Caco-2 (cell line): ENCODE data around the gene ZNF202. TPM values are rescaled to one million over a fixed set of nuclear protein-coding genes. Genes with fewer than 3 reads are reported as not detected.

Experiments
- BruUV-seq: library from RNA; stranded (reverse); fragments of 400-500 nt; replicated peaks from 2 replicates; lab custom pipeline; 2021; lab: Mats Ljungman, UMichigan
- CTCF ChIA-PET: fragments of 300-600 bp; sonication (Branson Sonifier 250); formaldehyde crosslinking; loops from one replicate; lab custom pipeline; 2022; ENCODE audit warnings: antibody characterized with exemption; lab: Charles Lee
- POLR2A ChIA-PET: fragments of 300-600 bp; sonication (Branson Sonifier 250); formaldehyde crosslinking; loops from one replicate; lab custom pipeline; 2022; ENCODE audit warnings: antibody characterized with exemption; lab: Charles Lee
- DNase-seq, 2 experiments: peaks; one replicate each; pipeline versions ENCODE4 v3.0.0 to v3.0.0-alpha.2; 2020 to 2022
- H3K27me3 ChIP-seq: replicated peaks from 2 replicates; pipeline ENCODE4 v1.6.0; 2011; ENCODE audit warnings: low read length; ENCODE audit not compliant: control insufficient read depth, insufficient read depth
- H3K36me3 ChIP-seq: 2 replicates; pipeline ENCODE4 v1.5.1; 2011; ENCODE audit warnings: low read length; ENCODE audit not compliant: control insufficient read depth, insufficient read depth
- H3K4me1 ChIP-seq: fragments of 250-450 bp; sonication (Bioruptor Pico); 2 replicates; pipeline ENCODE4 v1.5.1; 2020; ENCODE audit warnings: mild to moderate bottlenecking
- H3K4me3 ChIP-seq: 2 replicates; pipeline ENCODE4 v1.5.1; 2011; ENCODE audit warnings: low read depth, mild to moderate bottlenecking, control low read depth, low read length
- H3K9me3 ChIP-seq: fragments of 250-450 bp; sonication (Bioruptor Pico); 2 replicates; pipeline ENCODE4 v1.5.1; 2020; ENCODE audit warnings: mild to moderate bottlenecking, moderate library complexity
- H3K27ac Mint-ChIP-seq: one replicate; pipeline ENCODE4 v1.8.0; 2022; ENCODE audit warnings: mixed read lengths; ENCODE audit not compliant: unreplicated experiment
- H3K27me3 Mint-ChIP-seq: one replicate; pipeline ENCODE4 v1.8.0; 2022; ENCODE audit warnings: mixed read lengths; ENCODE audit not compliant: insufficient read depth, unreplicated experiment
- H3K36me3 Mint-ChIP-seq: one replicate; pipeline ENCODE4 v1.8.0; 2022; ENCODE audit warnings: mild to moderate bottlenecking, mixed read lengths; ENCODE audit not compliant: insufficient read depth, unreplicated experiment
- H3K4me1 Mint-ChIP-seq: one replicate; pipeline ENCODE4 v1.8.0; 2022; ENCODE audit warnings: low read depth, mixed read lengths; ENCODE audit not compliant: unreplicated experiment
- H3K4me3 Mint-ChIP-seq: one replicate; pipeline ENCODE4 v1.8.0; 2022; ENCODE audit warnings: mild to moderate bottlenecking, moderate library complexity, mixed read lengths; ENCODE audit not compliant: unreplicated experiment
- H3K9me3 Mint-ChIP-seq: one replicate; pipeline ENCODE4 v1.8.0; 2022; ENCODE audit warnings: mixed read lengths; ENCODE audit not compliant: unreplicated experiment
- intact Hi-C: fragments of 100-400 bp; cut with micrococcal nuclease; formaldehyde crosslinking; loops from one replicate; pipeline ENCODE4 v1.10.0; 2022; ENCODE audit not compliant: unreplicated experiment
- total RNA-seq: library from RNA; stranded (reverse); gene quantifications from 2 replicates; pipeline ENCODE4 v1.2.3, GENCODE V29; 2022
- TF ChIP-seq, protein P1 (sequence below), 2 experiments: fragments of 200-600 bp in 1 of 2; IDR thresholded peaks; 1 replicate in 1 of 2; 2 replicates in 1 of 2; pipeline versions ENCODE4 v1.5.1 to v1.8.0; 2011 to 2022; ENCODE audit warnings: antibody characterized with exemption in 1 of 2, control low read depth in 1 of 2, inconsistent platforms in 1 of 2, low read depth in 1 of 2, low read length in 1 of 2, mild to moderate bottlenecking in 1 of 2, moderate library complexity in 1 of 2; ENCODE audit not compliant: insufficient read depth in 1 of 2, severe bottlenecking in 1 of 2, unreplicated experiment in 1 of 2

Gene ZNF202
- total RNA-seq, 1 experiment from 2014 or later = 25.5 TPM

DNA sequence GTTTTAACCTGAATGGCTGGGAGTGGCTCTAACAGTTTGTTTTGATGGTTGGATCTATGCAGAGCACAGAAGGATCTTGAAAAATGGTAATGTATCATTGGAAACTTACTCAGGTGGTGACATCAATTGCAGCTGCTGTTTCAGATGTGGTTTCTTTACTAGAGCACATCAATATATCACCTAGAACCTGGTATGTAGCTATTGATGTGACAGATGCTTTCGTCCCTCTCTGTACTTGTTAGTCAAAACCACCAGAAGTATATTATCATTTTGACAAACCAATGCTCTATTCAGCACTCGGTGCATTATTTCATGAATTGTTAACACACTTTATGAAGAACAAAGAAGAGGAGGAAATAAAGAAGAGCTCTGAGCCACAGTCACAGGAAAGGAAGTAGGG, 60.4 kb downstream of the ZNF202 start:
- H3K27ac Mint-ChIP-seq = no peak overlapping the region
- no peak for DNase-seq
- peaks cover 1% of the 10 kb centered on the region; the same call in 1 of the 2 replicates for H3K27me3 ChIP-seq
- ChIA-PET POLR2A (no interaction called here), CTCF (interaction anchor here (0.6 kb wide), 1 partner anchor 52 kb away, joined by 5 read pairs; no protein-coding TSS in a partner anchor)
- H3K9me3 ChIP-seq = no peaks in the 10 kb centered on the region
- H3K36me3 Mint-ChIP-seq = no peaks in the 10 kb centered on the region
- H3K4me3 ChIP-seq = no peak overlapping the region
- TF ChIP-seq, protein P1, sequence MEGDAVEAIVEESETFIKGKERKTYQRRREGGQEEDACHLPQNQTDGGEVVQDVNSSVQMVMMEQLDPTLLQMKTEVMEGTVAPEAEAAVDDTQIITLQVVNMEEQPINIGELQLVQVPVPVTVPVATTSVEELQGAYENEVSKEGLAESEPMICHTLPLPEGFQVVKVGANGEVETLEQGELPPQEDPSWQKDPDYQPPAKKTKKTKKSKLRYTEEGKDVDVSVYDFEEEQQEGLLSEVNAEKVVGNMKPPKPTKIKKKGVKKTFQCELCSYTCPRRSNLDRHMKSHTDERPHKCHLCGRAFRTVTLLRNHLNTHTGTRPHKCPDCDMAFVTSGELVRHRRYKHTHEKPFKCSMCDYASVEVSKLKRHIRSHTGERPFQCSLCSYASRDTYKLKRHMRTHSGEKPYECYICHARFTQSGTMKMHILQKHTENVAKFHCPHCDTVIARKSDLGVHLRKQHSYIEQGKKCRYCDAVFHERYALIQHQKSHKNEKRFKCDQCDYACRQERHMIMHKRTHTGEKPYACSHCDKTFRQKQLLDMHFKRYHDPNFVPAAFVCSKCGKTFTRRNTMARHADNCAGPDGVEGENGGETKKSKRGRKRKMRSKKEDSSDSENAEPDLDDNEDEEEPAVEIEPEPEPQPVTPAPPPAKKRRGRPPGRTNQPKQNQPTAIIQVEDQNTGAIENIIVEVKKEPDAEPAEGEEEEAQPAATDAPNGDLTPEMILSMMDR (IDR thresholded peaks at IDR 0.05; ENCODE audit: insufficient read depth in 1 of 2, low read depth in 1 of 2, low read length in 1 of 2, severe bottlenecking in 1 of 2, unreplicated experiment in 1 of 2) = no peak
- peaks cover 27% of the 10 kb centered on the region for H3K27me3 Mint-ChIP-seq
- no peaks in the 10 kb centered on the region for H3K36me3 ChIP-seq
- no TSS peak for BruUV-seq
- no peaks in the 10 kb centered on the region for H3K4me1 Mint-ChIP-seq
- no peak overlapping the region for H3K4me3 Mint-ChIP-seq
- H3K9me3 Mint-ChIP-seq = no peaks in the 10 kb centered on the region
- no peaks in the 10 kb centered on the region for H3K4me1 ChIP-seq
- intact Hi-C loops = no loop called here

DNA sequence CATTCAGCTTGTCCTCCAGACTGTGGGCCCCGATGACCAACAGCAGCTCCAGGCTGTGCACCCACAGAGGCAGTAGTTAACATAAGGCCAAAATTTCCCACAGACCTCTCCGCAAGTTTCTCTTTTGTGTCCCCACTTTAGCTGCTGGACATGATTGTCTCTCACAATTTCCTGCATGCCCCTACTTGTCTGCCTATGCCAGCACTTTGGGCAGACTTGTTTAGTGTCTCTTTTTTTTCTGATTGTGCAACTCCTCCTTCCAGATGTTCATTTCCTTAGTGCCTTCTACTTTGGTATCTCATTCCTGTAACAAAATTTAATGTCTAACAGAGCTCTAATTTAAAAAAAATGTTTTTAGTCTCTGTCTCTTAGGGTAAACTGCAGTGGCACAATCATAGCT, 63.2 kb downstream of the ZNF202 start:
- H3K36me3 ChIP-seq = no peaks in the 10 kb centered on the region
- no peaks in the 10 kb centered on the region for H3K4me1 Mint-ChIP-seq
- H3K27me3 Mint-ChIP-seq = peaks cover 22% of the 10 kb centered on the region
- H3K36me3 Mint-ChIP-seq = no peaks in the 10 kb centered on the region
- no peaks in the 10 kb centered on the region for H3K9me3 Mint-ChIP-seq
- no peak overlapping the region for H3K4me3 ChIP-seq
- no peak for DNase-seq
- no TSS peak for BruUV-seq
- 0 out of 2 replicates have a peak, but pooled peaks cover 2% of the 10 kb centered on the region for H3K27me3 ChIP-seq
- no peak overlapping the region for H3K4me3 Mint-ChIP-seq
- H3K4me1 ChIP-seq = no peaks in the 10 kb centered on the region
- intact Hi-C loops = no loop called here
- ChIA-PET CTCF (no interaction called here), POLR2A (no interaction called here)
- TF ChIP-seq, protein P1 (IDR thresholded peaks at IDR 0.05; ENCODE audit: insufficient read depth in 1 of 2, low read depth in 1 of 2, low read length in 1 of 2, severe bottlenecking in 1 of 2, unreplicated experiment in 1 of 2) = no peak
- H3K9me3 ChIP-seq = no peaks in the 10 kb centered on the region
- no peak overlapping the region for H3K27ac Mint-ChIP-seq

DNA sequence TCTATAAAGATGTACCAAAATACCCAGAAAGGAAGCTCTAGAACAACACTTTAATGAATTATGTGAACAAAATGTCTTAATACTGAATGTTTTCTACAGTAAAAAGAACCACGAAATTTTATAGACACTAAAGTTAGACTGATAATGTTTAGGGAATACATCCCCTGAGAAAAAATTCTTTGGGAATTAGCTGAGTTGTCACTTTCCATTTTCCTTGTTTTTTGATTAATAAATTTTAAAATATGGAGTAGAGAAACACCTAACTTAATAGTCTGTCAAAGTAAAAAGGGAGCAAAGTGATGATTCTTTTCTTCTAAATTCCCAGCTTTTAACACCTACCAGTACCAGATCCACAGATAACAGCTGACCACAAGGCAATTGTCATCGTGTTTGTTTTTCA, 64.0 kb downstream of the ZNF202 start:
- Histone ChIP-seq H3K36me3 (no peaks in the 10 kb centered on the region), H3K9me3 (no peaks in the 10 kb centered on the region), H3K4me3 (no peak overlapping the region), H3K27me3 (0 out of 2 replicates have a peak, but pooled peaks cover 2% of the 10 kb centered on the region), H3K4me1 (no peaks in the 10 kb centered on the region)
- TF ChIP-seq, protein P1 (IDR thresholded peaks at IDR 0.05; ENCODE audit: insufficient read depth in 1 of 2, low read depth in 1 of 2, low read length in 1 of 2, severe bottlenecking in 1 of 2, unreplicated experiment in 1 of 2) = no peak
- no peak for DNase-seq
- intact Hi-C loops = no loop called here
- no peaks in the 10 kb centered on the region for H3K4me1 Mint-ChIP-seq
- no peak overlapping the region for H3K4me3 Mint-ChIP-seq
- BruUV-seq = no TSS peak
- H3K27ac Mint-ChIP-seq = no peak overlapping the region
- ChIA-PET POLR2A (no interaction called here), CTCF (no interaction called here)
- peaks cover 18% of the 10 kb centered on the region for H3K27me3 Mint-ChIP-seq
- no peaks in the 10 kb centered on the region for H3K36me3 Mint-ChIP-seq
- H3K9me3 Mint-ChIP-seq = no peaks in the 10 kb centered on the region
